ENCODE measurements around the gene HADHA. TPM values are rescaled to one million over a fixed set of nuclear protein-coding genes. Genes with fewer than 3 reads are reported as not detected.

The HADHA gene
- total RNA-seq = 130 TPM
- long read RNA-seq, transcript HADHA-201 (20 exons, 3,037 nt) = major isoform, 261 of 329 reads
- long read RNA-seq, transcript HADHA-204 (19 exons, 2,982 nt) = minor isoform, 8 of 329 reads
- long read RNA-seq, partial matches to known transcripts = 40 of 329 reads
- long read RNA-seq, other reads (novel, unspliced or antisense) = 17 of 329 reads

DNA sequence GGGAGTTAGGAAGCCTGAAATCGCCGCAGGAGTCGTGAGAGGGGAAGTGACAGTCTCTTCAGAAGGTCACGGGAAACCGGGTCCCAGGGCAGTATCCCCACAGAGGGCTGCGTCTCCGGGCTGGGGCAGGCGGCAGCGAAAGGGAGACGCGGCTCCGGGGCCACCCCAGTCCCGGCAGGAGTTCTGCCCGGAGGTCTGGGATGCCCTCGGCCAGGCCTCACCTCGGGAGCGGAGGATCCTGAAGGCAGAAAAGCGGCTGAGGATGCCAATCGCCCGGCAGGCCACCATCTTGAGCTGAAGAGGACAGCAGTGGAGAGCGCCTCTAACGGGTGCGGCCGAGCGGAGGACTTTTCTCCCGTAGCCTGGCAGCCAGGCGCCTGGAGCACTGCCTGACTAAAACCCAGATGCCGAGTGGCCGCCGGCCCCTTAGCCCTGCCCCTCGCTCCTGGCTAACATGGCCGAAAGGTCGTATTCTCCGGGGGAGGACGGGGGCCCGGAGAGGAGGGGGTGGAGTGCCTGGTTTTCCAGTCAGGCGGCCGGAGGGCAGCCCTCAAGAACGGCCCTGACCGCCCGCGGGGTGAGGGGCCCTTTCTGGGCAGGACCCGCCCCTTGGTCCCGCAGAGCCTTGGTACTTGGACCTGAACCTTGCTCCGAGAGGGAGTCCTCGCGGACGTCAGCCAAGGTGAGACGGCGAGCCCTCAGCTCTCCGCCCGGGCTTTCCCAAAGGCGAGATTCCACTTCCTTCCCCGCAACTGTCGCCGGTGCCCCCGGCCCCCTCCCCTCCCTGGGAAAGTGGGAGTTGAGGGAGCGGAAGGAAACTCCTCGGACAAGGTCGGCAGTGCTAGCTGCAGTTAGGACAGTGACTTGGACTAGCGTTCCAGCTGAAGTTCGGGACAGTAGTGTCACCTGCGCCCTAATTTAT, at the start of gene HADHA, which contains the start of gene HADHB:
TSS of gene HADHA (minus strand) at position 324 of the 922 bp plus-strand sequence. CDS start at position 288, 36 bp downstream.
TSS of gene HADHB (plus strand) at position 631 of the 922 bp plus-strand sequence. CDS start 9,316 bp downstream, outside the sequence.
- H3K36me3 ChIP-seq = no peaks in the 10 kb centered on the region
- H3K27ac ChIP-seq = peak within 1 kb of the TSS; percentile 96
- ATAC-seq (peak; percentile 98), DNase-seq (peak; percentile 94)
- peak within 1 kb of the TSS; percentile 89 for H3K4me3 ChIP-seq
- peaks cover 57% of the 10 kb centered on the region for H3K4me1 ChIP-seq
- TF ChIP-seq, protein P1, sequence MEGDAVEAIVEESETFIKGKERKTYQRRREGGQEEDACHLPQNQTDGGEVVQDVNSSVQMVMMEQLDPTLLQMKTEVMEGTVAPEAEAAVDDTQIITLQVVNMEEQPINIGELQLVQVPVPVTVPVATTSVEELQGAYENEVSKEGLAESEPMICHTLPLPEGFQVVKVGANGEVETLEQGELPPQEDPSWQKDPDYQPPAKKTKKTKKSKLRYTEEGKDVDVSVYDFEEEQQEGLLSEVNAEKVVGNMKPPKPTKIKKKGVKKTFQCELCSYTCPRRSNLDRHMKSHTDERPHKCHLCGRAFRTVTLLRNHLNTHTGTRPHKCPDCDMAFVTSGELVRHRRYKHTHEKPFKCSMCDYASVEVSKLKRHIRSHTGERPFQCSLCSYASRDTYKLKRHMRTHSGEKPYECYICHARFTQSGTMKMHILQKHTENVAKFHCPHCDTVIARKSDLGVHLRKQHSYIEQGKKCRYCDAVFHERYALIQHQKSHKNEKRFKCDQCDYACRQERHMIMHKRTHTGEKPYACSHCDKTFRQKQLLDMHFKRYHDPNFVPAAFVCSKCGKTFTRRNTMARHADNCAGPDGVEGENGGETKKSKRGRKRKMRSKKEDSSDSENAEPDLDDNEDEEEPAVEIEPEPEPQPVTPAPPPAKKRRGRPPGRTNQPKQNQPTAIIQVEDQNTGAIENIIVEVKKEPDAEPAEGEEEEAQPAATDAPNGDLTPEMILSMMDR (IDR thresholded peaks at IDR 0.05) = peak; percentile 39
- no peaks in the 10 kb centered on the region for H3K27me3 ChIP-seq (ENCODE audit: low read depth)
- intact Hi-C loops (cut with DNase I) = no loop called here
- H3K9me3 ChIP-seq = no peaks in the 10 kb centered on the region

DNA sequence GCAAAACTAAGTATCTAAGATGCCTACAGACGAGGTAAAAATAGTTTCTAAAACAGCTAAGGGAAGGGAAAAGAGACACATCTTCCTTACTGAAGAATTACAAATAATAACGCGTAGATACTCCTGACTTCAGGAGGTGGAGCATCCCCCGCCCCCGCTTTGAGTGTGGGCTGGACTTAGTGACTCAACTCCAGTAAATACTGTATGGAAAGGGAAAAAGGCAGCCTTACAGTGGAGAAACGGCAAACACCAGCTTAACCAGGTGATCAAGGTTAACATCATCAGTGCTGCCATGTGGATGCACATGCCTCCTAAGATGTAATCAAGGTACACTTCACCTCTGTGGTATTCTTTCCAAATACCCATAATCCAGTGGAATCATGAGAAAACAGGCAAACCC, 48.2 kb upstream of the HADHA start:
- ATAC-seq (peak in 1 of 2 donors; percentile 29), DNase-seq (no peak)
- no peaks in the 10 kb centered on the region for H3K27me3 ChIP-seq (ENCODE audit: low read depth)
- no peak overlapping the region for H3K27ac ChIP-seq
- H3K4me3 ChIP-seq = no peak overlapping the region
- TF ChIP-seq, protein P1 (IDR thresholded peaks at IDR 0.05) = no peak
- intact Hi-C loops (cut with DNase I) = no loop called here
- H3K36me3 ChIP-seq = peaks cover 29% of the 10 kb centered on the region
- H3K9me3 ChIP-seq = no peaks in the 10 kb centered on the region
- no peaks in the 10 kb centered on the region for H3K4me1 ChIP-seq

DNA sequence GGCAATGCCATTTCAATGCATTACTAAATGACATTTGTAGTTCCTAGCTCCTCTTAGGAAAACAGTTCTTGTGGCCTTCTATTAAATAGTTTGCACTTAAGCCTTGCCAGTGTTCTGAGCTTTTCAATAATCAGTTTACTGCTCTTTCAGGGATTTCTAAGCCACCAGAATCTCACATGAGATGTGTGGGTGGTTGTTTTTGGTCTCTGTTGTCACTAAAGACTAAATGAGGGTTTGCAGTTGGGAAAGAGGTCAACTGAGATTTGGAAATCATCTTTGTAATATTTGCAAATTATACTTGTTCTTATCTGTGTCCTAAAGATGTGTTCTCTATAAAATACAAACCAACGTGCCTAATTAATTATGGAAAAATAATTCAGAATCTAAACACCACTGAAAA, 45.6 kb upstream of the HADHA start:
- ATAC-seq (no peak), DNase-seq (no peak)
- no peaks in the 10 kb centered on the region for H3K27me3 ChIP-seq (ENCODE audit: low read depth)
- intact Hi-C loops (cut with DNase I) = no loop called here
- no peak overlapping the region for H3K4me3 ChIP-seq
- TF ChIP-seq, protein P1 (IDR thresholded peaks at IDR 0.05) = no peak
- H3K27ac ChIP-seq = no peak overlapping the region
- peaks cover 55% of the 10 kb centered on the region for H3K36me3 ChIP-seq
- H3K4me1 ChIP-seq = no peaks in the 10 kb centered on the region
- no peaks in the 10 kb centered on the region for H3K9me3 ChIP-seq

DNA sequence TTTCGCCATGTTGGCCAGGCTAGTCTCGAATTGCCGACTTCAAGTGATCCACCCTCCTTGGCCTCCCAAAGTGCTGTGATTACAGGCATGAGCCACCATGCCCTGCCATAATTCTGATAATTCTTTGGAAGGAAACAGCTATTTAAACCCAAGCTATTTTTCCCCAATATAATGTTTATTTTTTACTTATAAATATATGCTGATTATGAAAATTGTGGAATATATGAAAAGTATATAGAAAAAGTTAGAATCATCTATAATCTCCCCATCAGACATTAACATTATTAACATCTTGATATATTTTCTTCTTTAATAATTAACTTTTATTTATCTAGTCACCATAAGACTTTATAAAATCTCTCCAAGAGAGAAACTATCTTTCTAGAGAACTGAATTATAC, 41.5 kb upstream of the HADHA start:
- intact Hi-C loops (cut with DNase I) = no loop called here
- no peak for DNase-seq
- Histone ChIP-seq H3K4me1 (no peaks in the 10 kb centered on the region), H3K4me3 (no peak overlapping the region), H3K9me3 (no peaks in the 10 kb centered on the region), H3K27ac (no peak overlapping the region), H3K27me3 (ENCODE audit: low read depth) (no peaks in the 10 kb centered on the region), H3K36me3 (peaks cover 96% of the 10 kb centered on the region)
- no peak for ATAC-seq
- TF ChIP-seq, protein P1 (IDR thresholded peaks at IDR 0.05) = no peak

DNA sequence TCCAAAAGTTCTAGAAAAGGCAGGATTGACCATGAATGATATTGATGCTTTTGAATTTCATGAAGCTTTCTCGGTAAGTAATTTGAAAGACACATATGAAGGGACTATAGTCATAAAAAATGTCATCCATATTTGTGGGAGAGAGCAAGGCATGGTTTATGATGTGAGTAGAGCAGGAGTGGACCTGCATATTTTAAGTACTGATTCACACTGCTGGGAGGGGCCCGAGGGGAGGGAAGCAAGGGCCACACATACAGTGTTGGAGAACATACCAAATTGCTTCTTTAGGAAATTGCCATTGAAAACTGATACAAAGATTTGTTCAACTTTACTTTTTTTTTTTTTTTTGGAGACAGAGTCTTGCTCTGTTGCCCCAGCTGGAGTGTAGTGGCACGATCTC, 39.7 kb upstream of the HADHA start:
- Histone ChIP-seq H3K9me3 (no peaks in the 10 kb centered on the region), H3K27me3 (ENCODE audit: low read depth) (no peaks in the 10 kb centered on the region), H3K27ac (no peak overlapping the region), H3K4me1 (no peaks in the 10 kb centered on the region), H3K36me3 (peaks cover 100% of the 10 kb centered on the region), H3K4me3 (no peak overlapping the region)
- no peak for DNase-seq
- intact Hi-C loops (cut with DNase I) = no loop called here
- TF ChIP-seq, protein P1 (IDR thresholded peaks at IDR 0.05) = no peak
- ATAC-seq = no peak

Data from lower lobe of right lung (tissue), 2 donors.